Ishikawa (cell line): ENCODE results near the gene GCNT3.

ENCODE experiments used
- CEBPB ChIP-seq: IDR thresholded peaks from 2 replicates; pipeline ENCODE4 v1.6.1; 2012
- CREB1 ChIP-seq: IDR thresholded peaks from 2 replicates; pipeline ENCODE4 v1.6.1; 2012; ENCODE audit warnings: low read depth
- EGR1 ChIP-seq: IDR thresholded peaks from 2 replicates; pipeline ENCODE4 v1.6.1; 2012
- EP300 ChIP-seq: IDR thresholded peaks from 2 replicates; pipeline ENCODE4 v1.6.1; 2012; ENCODE audit warnings: borderline replicate concordance
- FOXM1 ChIP-seq: IDR thresholded peaks from 2 replicates; pipeline ENCODE4 v1.6.1; 2012; ENCODE audit warnings: low read depth, borderline replicate concordance
- RAD21 ChIP-seq: IDR thresholded peaks from 2 replicates; pipeline ENCODE4 v1.6.1; 2012; ENCODE audit warnings: low read depth
- TAF1 ChIP-seq: IDR thresholded peaks from 2 replicates; pipeline ENCODE4 v1.6.1; 2012; ENCODE audit warnings: low read depth, mild to moderate bottlenecking
- TCF12 ChIP-seq: IDR thresholded peaks from 2 replicates; pipeline ENCODE4 v1.6.1; 2012; ENCODE audit warnings: low read depth
- TEAD4 ChIP-seq: IDR thresholded peaks from 2 replicates; pipeline ENCODE4 v1.6.1; 2012
- YY1 ChIP-seq: IDR thresholded peaks from 2 replicates; pipeline ENCODE4 v1.6.1; 2012; ENCODE audit warnings: low read depth
- TF ChIP-seq, protein P1 (sequence below): IDR thresholded peaks from 2 replicates; pipeline ENCODE4 v1.6.1; 2012; ENCODE audit warnings: low read depth, mild to moderate bottlenecking
- TF ChIP-seq, protein P2 (sequence below): IDR thresholded peaks from 2 replicates; pipeline ENCODE4 v1.6.1; 2012

DNA sequence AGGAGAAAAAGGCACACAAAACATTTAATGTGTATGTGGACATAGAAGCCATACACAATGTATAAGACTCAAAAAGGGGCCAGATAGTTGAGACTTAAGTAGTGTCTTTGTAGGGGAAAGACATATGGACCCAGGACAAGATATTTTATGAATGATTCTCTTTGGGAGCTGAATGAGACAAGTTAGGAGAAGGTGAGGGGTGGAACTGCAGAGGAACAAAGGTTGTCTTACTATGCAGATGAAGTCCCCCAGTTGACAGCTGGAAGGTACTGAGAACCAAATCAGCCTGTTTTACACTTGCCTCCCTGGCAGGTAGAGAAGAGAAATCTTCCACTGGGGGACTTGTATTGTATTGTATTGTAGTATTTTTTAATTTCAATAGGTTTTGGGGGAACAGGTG is 14.9 kb upstream of the GCNT3 start:
- TF ChIP-seq CEBPB (no peak), TAF1 (no peak), EGR1 (no peak), RAD21 (no peak), TEAD4 (no peak), CREB1 (no peak), TCF12 (no peak), YY1 (no peak), EP300 (no peak), FOXM1 (no peak)
- TF ChIP-seq, protein P1, sequence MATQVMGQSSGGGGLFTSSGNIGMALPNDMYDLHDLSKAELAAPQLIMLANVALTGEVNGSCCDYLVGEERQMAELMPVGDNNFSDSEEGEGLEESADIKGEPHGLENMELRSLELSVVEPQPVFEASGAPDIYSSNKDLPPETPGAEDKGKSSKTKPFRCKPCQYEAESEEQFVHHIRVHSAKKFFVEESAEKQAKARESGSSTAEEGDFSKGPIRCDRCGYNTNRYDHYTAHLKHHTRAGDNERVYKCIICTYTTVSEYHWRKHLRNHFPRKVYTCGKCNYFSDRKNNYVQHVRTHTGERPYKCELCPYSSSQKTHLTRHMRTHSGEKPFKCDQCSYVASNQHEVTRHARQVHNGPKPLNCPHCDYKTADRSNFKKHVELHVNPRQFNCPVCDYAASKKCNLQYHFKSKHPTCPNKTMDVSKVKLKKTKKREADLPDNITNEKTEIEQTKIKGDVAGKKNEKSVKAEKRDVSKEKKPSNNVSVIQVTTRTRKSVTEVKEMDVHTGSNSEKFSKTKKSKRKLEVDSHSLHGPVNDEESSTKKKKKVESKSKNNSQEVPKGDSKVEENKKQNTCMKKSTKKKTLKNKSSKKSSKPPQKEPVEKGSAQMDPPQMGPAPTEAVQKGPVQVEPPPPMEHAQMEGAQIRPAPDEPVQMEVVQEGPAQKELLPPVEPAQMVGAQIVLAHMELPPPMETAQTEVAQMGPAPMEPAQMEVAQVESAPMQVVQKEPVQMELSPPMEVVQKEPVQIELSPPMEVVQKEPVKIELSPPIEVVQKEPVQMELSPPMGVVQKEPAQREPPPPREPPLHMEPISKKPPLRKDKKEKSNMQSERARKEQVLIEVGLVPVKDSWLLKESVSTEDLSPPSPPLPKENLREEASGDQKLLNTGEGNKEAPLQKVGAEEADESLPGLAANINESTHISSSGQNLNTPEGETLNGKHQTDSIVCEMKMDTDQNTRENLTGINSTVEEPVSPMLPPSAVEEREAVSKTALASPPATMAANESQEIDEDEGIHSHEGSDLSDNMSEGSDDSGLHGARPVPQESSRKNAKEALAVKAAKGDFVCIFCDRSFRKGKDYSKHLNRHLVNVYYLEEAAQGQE: no peak
- TF ChIP-seq, protein P2, sequence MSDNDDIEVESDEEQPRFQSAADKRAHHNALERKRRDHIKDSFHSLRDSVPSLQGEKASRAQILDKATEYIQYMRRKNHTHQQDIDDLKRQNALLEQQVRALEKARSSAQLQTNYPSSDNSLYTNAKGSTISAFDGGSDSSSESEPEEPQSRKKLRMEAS: no peak
